Large intestine (tissue), 3 donors: ENCODE data around the gene MGME1. TPM values are rescaled to one million over a fixed set of nuclear protein-coding genes. Genes with fewer than 3 reads are reported as not detected.

ENCODE experiments used
- DNase-seq, 2 donors: peaks; one replicate each; pipeline versions ENCODE4 v3.0.0 to v3.0.0-alpha.2; 2013
- H3K27ac ChIP-seq: one replicate; pipeline ENCODE4 v1.5.1; 2013; ENCODE audit warnings: low read length
- H3K27me3 ChIP-seq: 2 replicates; pipeline ENCODE4 v1.6.1; 2013; ENCODE audit warnings: low read length; ENCODE audit not compliant: control insufficient read depth, insufficient read depth
- H3K36me3 ChIP-seq: 2 replicates; pipeline ENCODE4 v1.6.1; 2013; ENCODE audit warnings: low read length; ENCODE audit not compliant: control insufficient read depth, insufficient read depth
- H3K4me1 ChIP-seq: one replicate; pipeline ENCODE4 v1.6.1; 2013; ENCODE audit warnings: low read length; ENCODE audit not compliant: control insufficient read depth, insufficient read depth
- H3K4me3 ChIP-seq: one replicate; pipeline ENCODE4 v1.5.1; 2013; ENCODE audit warnings: low read length
- H3K9me3 ChIP-seq: one replicate; pipeline ENCODE4 v1.6.1; 2013; ENCODE audit warnings: mild to moderate bottlenecking, low read depth, low read length, moderate library complexity; ENCODE audit not compliant: control insufficient read depth
- WGBS: methylation state at CpG from one replicate; pipeline ENCODE4 v1.1.5; 2013; ENCODE audit warnings: low lambda C conversion rate; ENCODE audit not compliant: insufficient coverage; 5-methylcytosine and 5-hydroxymethylcytosine counted together
- polyA plus RNA-seq: library from polyadenylated mRNA; unstranded; fragments of 120-200 nt; gene quantifications from one replicate; pipeline ENCODE4 v1.2.1, GENCODE V29; 2013

The MGME1 gene
- polyA plus RNA-seq, 1 donor: 33.3 TPM

DNA sequence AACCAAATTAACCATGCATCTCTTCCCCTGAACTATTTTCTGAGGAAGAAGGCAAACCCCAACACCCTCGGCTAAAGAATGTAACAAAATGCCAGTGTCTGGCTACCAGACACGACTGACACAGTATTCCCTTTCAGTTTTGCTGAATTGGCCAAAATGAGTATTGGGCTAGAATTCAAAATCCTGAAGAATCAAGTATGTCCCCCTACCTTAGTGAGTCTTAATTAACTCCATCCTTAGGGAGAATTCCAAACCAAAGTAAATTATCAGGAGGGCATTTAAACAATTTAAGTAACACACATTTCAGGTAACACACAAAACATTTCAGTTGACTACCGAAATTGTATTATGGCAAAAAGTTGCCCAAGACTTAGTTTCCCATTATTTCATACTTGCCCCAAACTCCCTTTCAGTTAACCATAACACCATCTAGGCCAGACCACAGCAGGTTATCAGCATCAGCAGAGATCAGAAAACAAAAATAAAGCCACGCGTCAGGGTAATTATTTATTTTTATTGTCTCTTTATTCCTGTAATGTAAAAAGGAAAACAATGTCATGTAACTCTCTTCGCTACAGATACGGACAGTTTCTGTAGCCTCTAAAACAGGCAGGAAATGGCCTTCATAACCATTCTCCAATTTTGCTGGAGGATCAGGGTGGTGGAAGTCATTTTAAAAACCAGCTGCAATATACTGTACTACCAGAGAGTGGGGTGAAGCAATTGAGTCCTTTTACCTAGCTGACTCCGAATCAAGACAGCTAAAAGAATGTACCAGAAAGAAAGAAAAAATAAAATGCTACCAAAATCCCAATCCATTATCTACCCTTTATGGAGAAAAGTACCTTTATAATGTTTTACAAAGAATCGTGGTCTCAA lies 2.1 kb upstream of the MGME1 start:
- H3K9me3 ChIP-seq: peaks cover 2% of the 10 kb centered on the region
- peaks cover 26% of the 10 kb centered on the region for H3K4me1 ChIP-seq
- H3K36me3 ChIP-seq: peaks cover 8% of the 10 kb centered on the region
- H3K27me3 ChIP-seq: no peaks in the 10 kb centered on the region
- WGBS: 0% methylated on average over 3 of the region's 9 CpGs
- peak overlapping the region; percentile 99 for H3K27ac ChIP-seq
- peak in 1 of 2 donors; percentile 68 for DNase-seq
- H3K4me3 ChIP-seq: peak overlapping the region; percentile 93

DNA sequence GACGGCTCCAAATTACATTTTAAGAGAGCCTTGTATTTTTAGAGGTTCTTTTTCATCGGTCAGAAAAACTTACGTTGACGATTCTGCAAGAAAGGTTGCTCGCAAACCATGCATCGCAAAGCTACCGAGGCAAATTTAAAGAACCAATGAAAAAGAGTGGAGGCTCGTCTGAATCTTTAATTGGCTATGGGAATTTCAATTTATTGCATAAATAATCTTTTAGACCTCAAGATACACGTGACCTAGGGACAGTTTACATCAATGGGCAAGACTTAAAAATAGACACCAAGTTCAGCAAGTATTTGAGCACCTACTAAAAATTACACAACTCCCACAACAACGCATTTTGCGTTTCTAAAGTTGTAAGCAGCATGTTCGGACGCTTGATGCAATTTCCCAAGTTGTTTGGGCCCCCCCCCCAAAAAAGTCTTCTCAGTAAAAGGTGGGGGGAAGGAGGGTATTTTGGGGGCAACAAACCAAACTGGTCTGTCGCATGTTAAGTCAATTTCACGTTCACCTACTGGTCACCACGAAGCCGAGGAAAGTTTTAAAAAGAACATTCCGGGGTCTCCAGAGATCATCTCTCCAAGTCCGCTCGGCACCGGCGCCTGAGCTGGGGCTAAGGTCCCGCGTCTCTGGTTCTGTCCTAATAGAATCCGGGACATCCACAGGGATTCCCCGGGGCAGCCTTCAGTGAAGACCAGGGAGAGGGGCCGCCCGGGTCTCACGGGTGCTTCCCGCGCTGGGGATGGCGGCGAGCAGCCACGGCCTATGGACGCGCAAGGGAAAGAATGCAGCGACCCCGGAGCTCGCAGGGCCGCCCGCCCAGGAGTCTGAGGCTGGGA lies 1.1 kb upstream of the MGME1 start:
- peak in 1 of 2 donors; percentile 42 for DNase-seq
- Histone ChIP-seq H3K4me3 (peak overlapping the region; percentile 93), H3K27ac (peak overlapping the region; percentile 99), H3K9me3 (peaks cover 2% of the 10 kb centered on the region), H3K36me3 (peaks cover 8% of the 10 kb centered on the region), H3K4me1 (peaks cover 21% of the 10 kb centered on the region), H3K27me3 (no peaks in the 10 kb centered on the region)
- WGBS: no CpG with 5 or more reads among the region's 41 CpGs

DNA sequence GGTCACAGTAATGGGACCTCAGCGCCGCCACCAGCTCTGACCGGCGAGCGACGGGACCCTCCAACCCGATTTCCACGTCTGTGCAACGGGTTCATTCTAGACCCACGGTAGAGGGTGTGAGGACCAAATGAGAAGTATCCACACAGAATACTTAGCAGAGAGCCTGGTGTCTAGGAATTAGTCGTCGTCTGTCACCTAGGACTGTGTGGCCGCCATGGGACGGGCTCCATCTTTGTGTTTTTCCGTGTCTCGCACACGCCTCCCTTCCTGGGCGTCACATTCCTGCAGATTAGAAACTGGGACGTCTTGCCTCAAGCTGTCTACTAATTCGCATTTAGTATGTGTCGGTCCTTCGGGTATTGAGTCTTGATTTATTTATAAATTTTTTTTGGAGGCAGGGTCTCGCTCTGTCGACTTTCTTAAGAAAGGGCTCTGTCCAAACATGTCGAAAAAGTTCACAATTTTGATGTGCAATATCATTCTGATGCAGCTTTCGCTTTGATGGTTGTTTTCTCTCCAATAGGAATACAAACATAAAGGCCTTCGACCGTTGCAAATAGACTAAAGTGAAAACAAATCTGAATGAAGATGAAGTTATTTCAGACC lies 563 bp downstream of the MGME1 start:
- H3K4me1 ChIP-seq: peaks cover 12% of the 10 kb centered on the region
- DNase-seq: no peak
- no peaks in the 10 kb centered on the region for H3K27me3 ChIP-seq
- peak overlapping the region; percentile 99 for H3K27ac ChIP-seq
- 0% methylated on average over 1 of the region's 28 CpGs for WGBS
- H3K4me3 ChIP-seq: peak overlapping the region; percentile 93
- peaks cover 2% of the 10 kb centered on the region for H3K36me3 ChIP-seq
- H3K9me3 ChIP-seq: peaks cover 2% of the 10 kb centered on the region

DNA sequence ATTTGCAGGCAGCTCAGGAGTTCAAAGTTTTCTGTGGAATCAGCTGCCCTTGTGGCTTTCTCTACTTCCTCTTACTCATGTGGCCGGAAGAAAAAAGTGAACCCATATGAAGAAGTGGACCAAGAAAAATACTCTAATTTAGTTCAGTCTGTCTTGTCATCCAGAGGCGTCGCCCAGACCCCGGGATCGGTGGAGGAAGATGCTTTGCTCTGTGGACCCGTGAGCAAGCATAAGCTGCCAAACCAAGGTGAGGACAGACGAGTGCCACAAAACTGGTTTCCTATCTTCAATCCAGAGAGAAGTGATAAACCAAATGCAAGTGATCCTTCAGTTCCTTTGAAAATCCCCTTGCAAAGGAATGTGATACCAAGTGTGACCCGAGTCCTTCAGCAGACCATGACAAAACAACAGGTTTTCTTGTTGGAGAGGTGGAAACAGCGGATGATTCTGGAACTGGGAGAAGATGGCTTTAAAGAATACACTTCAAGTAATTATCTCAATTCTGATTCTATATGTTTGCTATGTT lies 1.1 kb downstream of the MGME1 start:
- Histone ChIP-seq H3K4me1 (peaks cover 6% of the 10 kb centered on the region), H3K36me3 (peaks cover 2% of the 10 kb centered on the region), H3K27ac (peak overlapping the region; percentile 99), H3K27me3 (no peaks in the 10 kb centered on the region), H3K9me3 (peaks cover 2% of the 10 kb centered on the region), H3K4me3 (peak overlapping the region; percentile 93)
- DNase-seq: peak in 1 of 2 donors; percentile 80
- no CpG with 5 or more reads among the region's 9 CpGs for WGBS

DNA sequence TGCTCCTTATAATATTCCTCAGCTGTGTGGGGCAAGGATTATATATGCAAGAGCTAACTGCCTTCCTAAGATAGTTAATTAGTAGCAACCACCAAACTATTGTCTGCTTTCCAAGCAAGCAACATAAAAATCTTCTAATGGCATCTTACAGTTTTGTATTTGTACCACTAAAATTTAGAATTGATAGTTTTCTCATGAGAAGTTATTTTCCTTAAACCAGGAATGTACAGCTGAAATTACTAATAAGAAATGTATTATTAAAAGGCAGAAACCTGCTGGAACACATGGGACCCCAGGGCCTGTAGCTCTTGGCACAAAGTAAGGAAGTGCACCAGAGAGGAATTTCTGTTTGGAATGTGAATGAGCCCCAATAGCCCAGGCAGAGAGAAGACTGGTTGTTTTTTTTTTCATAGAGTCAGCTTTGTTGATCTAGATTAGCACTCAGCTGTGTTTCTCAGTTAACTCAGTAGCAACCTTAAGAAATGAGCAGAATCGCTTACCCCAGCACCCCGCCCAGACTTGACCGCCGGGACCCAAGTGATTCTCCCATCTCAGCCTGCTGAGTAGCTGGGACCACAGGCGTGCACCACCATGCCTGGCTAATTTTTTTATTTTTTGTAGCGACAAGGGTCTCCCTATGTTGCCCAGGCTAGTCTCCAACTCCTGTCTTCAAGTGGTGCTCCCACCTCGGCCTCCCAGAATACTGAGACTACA lies 2.6 kb downstream of the MGME1 start:
- Histone ChIP-seq H3K4me1 (peaks cover 6% of the 10 kb centered on the region), H3K36me3 (peaks cover 11% of the 10 kb centered on the region), H3K9me3 (peaks cover 2% of the 10 kb centered on the region), H3K4me3 (peak overlapping the region; percentile 93), H3K27me3 (no peaks in the 10 kb centered on the region), H3K27ac (peak overlapping the region; percentile 99)
- peak in 1 of 2 donors; percentile 63 for DNase-seq
- WGBS: no CpG with 5 or more reads among the region's 7 CpGs

DNA sequence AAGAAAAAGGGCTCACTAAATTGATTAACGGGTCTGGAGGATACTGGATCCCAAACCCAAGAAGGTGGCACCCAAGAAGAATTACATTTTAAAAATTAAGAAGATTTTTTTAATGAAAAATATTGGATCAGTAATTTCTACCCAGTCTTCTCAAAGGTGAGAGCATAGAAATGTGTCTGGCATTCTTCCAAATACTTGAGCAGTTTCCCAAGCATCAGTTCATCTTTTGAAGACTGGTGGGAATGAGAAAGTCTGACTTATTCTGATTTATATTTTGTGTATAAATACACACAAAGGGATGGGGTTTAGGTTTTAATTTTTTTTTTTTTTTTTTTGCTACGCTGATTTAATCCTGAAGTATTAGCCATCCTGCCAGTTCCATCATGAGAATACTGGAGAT lies 3.3 kb downstream of the MGME1 start:
- no peaks in the 10 kb centered on the region for H3K27me3 ChIP-seq
- H3K4me3 ChIP-seq: peak overlapping the region; percentile 93
- H3K4me1 ChIP-seq: peaks cover 6% of the 10 kb centered on the region
- 63% methylated on average over 1 of the region's 2 CpGs for WGBS
- peak overlapping the region; percentile 99 for H3K27ac ChIP-seq
- peaks cover 2% of the 10 kb centered on the region for H3K9me3 ChIP-seq
- peaks cover 16% of the 10 kb centered on the region for H3K36me3 ChIP-seq
- peak in 1 of 2 donors; percentile 13 for DNase-seq

DNA sequence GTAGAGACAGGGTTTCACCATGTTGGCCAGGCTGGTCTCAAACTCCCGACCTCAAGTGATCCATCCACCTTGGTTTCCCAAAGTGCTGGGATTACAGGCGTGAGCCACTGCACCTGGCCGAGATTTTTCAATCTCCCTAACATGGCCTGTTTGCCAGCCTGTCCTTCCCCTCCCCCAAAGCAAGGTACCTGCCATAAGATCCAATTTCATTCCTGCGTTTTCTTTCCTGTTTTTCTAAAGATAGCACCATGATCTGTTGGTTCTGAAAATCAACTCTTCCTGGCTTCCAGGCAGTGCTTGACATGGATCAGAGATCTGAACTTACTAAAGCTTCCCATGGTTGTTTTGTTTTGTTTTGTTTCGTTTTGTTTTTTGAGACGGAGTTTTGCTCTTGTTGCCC lies 7.5 kb downstream of the MGME1 start:
- 100% methylated on average over 1 of the region's 6 CpGs for WGBS
- no peak overlapping the region for H3K4me3 ChIP-seq
- no peaks in the 10 kb centered on the region for H3K9me3 ChIP-seq
- no peak for DNase-seq
- peaks cover 27% of the 10 kb centered on the region for H3K36me3 ChIP-seq
- no peaks in the 10 kb centered on the region for H3K27me3 ChIP-seq
- H3K27ac ChIP-seq: no peak overlapping the region
- peaks cover 6% of the 10 kb centered on the region for H3K4me1 ChIP-seq

DNA sequence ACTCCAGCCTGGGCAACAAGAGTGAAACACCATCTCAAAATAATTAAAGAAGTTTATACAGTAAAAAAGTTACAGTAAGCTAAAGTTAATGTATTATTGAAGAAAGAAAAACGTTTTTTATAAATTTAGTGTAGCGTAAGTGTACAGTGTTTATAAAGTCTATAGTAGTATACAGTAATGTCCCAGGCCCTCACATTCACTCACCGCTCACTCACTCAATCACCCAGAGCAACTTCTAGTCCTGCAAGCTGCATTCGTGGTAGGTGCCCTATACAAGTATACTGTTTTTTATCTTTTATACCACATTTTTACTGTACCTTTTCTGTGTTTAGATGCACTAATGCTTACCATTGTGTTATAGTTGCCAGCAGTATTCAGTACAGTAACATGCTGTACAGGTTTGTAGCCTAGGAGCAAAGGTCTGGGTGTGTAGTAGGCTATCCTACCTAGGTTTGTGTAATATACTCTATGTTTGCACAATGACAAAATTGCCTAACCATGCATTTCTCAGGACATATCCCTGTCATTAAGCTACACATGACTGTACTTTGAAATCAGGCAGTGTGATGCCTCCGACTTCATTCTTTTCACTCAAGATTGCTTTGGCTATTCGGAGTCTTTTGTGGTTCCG lies 16.7 kb downstream of the MGME1 start:
- 67% methylated on average over 3 of the region's 7 CpGs for WGBS
- H3K4me1 ChIP-seq: peaks cover 21% of the 10 kb centered on the region
- H3K27me3 ChIP-seq: no peaks in the 10 kb centered on the region
- H3K36me3 ChIP-seq: peaks cover 28% of the 10 kb centered on the region
- peak overlapping the region; percentile 85 for H3K27ac ChIP-seq
- peak; percentile 90 to 96 for DNase-seq
- no peak overlapping the region for H3K4me3 ChIP-seq
- H3K9me3 ChIP-seq: no peaks in the 10 kb centered on the region

DNA sequence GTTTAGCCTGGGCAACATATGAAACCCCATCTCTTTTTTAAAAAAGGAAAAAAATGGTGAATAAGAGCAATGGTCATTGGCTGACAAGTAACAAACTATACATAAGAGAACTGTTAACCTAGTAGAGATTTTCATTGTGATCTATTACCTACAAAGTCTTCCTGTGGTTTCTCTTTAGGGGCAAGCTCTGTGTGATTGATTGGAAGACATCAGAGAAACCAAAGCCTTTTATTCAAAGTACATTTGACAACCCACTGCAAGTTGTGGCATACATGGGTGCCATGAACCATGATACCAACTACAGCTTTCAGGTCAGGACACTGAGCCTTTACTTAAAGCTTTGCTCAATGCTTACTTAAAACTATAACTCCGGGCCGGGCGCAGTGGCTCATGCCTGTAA lies 19.2 kb downstream of the MGME1 start:
- peaks cover 34% of the 10 kb centered on the region for H3K36me3 ChIP-seq
- no peaks in the 10 kb centered on the region for H3K27me3 ChIP-seq
- no CpG with 5 or more reads among the region's 3 CpGs for WGBS
- no peak overlapping the region for H3K27ac ChIP-seq
- DNase-seq: no peak
- H3K9me3 ChIP-seq: no peaks in the 10 kb centered on the region
- H3K4me1 ChIP-seq: peaks cover 21% of the 10 kb centered on the region
- H3K4me3 ChIP-seq: no peak overlapping the region
